ENCODE measurements around the gene PRXL2A.

DNA sequence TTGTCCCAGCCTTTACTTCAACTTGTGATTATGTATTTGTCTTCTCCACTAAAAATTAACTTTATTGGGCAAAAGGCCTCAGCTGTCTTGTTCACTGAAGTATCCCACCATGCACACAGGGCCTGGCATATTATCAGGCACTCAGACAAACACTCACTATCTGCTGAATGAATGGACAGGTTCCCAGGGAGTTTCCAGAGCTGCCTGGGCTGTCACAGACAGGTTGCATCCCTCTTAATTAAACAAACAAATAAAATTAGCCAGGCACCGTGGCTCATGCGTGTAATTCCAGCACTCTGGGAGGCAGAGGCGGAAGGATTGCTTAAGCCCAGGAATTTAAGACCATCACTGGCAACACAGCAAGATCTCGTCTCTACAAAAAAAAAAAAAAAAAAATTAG is 44.3 kb downstream of the PRXL2A start:
- no peak for TF ChIP-seq POLR2A (IDR thresholded peaks at IDR 0.05)
- no peak for TF ChIP-seq CTCF (IDR thresholded peaks at IDR 0.05 in 4 of 5, conservative IDR thresholded peaks at IDR 0.05 in 1 of 5)
